Thoracic aorta (tissue), 2 donors: ENCODE measurements around the gene MMP11. TPM values are rescaled to one million over a fixed set of nuclear protein-coding genes. Genes with fewer than 3 reads are reported as not detected.

Experiments used
- ATAC-seq: fragments of 150-250 bp; one replicate; pipeline ENCODE4 v1.8.0; 2017; ENCODE audit warnings: low read depth; ENCODE audit not compliant: insufficient number of reproducible peaks, low FRiP score
- DNase-seq: peaks from one replicate; pipeline ENCODE4 v3.0.0-alpha.2; 2020; ENCODE audit warnings: low spot score
- H3K27ac ChIP-seq, 2 donors: fragments of 200-600 bp; sonication (generic); 1 replicate in 1 of 2; 2 replicates in 1 of 2; pipeline ENCODE4 v1.5.1; 2016; ENCODE audit warnings: mild to moderate bottlenecking in 2 of 2, moderate library complexity in 2 of 2
- H3K27me3 ChIP-seq: fragments of 200-600 bp; sonication (generic); replicated peaks from 2 replicates; pipeline ENCODE4 v1.6.0; 2016; ENCODE audit warnings: mild to moderate bottlenecking; ENCODE audit not compliant: insufficient read depth
- H3K36me3 ChIP-seq: fragments of 200-600 bp; sonication (generic); one replicate; pipeline ENCODE4 v1.5.1; 2016
- H3K4me1 ChIP-seq, 2 donors: fragments of 200-600 bp; sonication (generic); 1 replicate in 1 of 2; 2 replicates in 1 of 2; pipeline versions ENCODE4 v1.5.1 to v1.6.0; 2016; ENCODE audit warnings: low read depth in 2 of 2, mild to moderate bottlenecking in 1 of 2; ENCODE audit not compliant: control insufficient read depth in 1 of 2
- H3K4me3 ChIP-seq: fragments of 200-600 bp; sonication (generic); 2 replicates; pipeline ENCODE4 v1.5.1; 2016; ENCODE audit warnings: mild to moderate bottlenecking
- H3K9me3 ChIP-seq: fragments of 200-600 bp; sonication (generic); 2 replicates; pipeline ENCODE4 v1.5.1; 2016
- CTCF ChIP-seq: fragments of 200-600 bp; sonication (generic); IDR thresholded peaks from one replicate; pipeline ENCODE4 v1.5.1; 2019; ENCODE audit warnings: antibody characterized with exemption
- total RNA-seq, 2 donors: library from RNA; depleted of rRNA; stranded (reverse); fragments of >200 nt; gene quantifications; one replicate each; pipeline versions ENCODE4 v1.1.0 to v1.2.3, GENCODE V29; 2016

The MMP11 gene
- total RNA-seq, 2 donors from 2014 or later, result 2.0 to 10.2 TPM

DNA sequence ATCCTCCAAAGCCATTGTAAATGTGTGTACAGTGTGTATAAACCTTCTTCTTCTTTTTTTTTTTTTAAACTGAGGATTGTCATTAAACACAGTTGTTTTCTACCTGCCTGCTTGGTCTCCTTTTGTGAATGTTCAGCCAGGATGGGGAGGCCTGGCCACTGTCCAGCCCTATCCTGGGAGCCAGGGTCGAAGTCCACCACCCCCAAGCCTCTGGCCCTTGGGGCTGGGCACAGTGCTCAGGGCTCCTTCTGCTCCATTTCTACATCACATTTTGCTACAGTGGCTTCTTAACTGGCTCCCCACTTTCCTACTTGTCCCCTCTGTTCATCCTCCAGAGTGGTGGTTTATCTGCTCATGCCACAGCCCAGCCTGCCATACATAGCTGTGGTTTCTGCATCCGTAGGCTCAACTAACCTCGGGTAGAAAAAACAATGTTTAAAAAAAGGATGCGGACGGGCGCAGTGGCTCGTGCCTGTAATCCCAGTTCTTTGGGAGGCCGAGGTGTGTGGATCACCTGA is 11.6 kb downstream of the MMP11 start:
- no peaks in the 10 kb centered on the region for H3K36me3 ChIP-seq
- DNase-seq, result no peak

GRCh38 chr22:23786261-23786710 is 13.6 kb downstream of the MMP11 start:
- no peak for TF ChIP-seq CTCF
- peak overlapping the region; percentile 94 for H3K4me3 ChIP-seq
- no peaks in the 10 kb centered on the region for H3K9me3 ChIP-seq
- ATAC-seq (no peak), DNase-seq (no peak)
- no peaks in the 10 kb centered on the region for H3K27me3 ChIP-seq
- no peaks in the 10 kb centered on the region for H3K36me3 ChIP-seq
- H3K4me1 ChIP-seq, result peaks cover 16 to 32% of the 10 kb centered on the region in 2 donors
- H3K27ac ChIP-seq, result peak overlapping the region; percentile 97 to 99

More for the DNA sequence above, 11.6 kb downstream of the MMP11 start:
- no peak overlapping the region for H3K4me3 ChIP-seq
- no peaks in the 10 kb centered on the region for H3K9me3 ChIP-seq
- no peak for ATAC-seq
- no peak for TF ChIP-seq CTCF
- peaks cover 16 to 28% of the 10 kb centered on the region in 2 donors for H3K4me1 ChIP-seq
- no peaks in the 10 kb centered on the region for H3K27me3 ChIP-seq
- H3K27ac ChIP-seq, result peak overlapping the region in 1 of 2 donors; percentile 49

DNA sequence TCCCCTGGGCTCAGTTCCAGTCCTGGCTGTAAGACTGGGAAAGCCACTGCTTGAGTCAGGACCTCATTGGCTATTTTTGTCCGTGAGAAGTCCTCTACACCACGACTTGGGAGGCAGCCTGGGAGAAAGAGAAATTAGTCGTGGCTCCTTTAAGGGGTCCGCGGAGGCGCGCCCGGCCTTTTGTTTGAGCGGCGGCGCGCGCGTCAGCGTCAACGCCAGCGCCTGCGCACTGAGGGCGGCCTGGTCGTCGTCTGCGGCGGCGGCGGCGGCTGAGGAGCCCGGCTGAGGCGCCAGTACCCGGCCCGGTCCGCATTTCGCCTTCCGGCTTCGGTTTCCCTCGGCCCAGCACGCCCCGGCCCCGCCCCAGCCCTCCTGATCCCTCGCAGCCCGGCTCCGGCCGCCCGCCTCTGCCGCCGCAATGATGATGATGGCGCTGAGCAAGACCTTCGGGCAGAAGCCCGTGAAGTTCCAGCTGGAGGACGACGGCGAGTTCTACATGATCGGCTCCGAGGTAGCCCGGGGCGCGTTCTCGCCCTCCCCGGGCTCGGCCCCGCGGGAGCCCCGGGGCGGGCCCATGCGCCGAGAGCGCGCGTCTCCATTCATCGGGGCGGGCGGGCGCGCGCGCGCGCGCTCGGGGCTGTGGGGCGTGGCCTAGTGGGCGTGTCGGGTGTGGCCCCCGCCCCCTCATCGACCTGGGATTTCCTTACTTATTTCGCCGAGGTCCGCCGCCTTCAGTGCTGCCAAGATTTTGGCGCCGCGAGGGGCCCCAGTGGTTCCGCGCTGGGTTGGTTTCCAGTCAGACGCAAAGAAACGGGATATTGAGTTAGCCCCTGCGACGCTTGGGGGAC is 14.3 kb downstream of the MMP11 start, which contains the start of gene SMARCB1:
SMARCB1 (plus strand) TSS at position 215 of the 848 bp plus-strand sequence; CDS start at position 419, 204 bp downstream.
- no peaks in the 10 kb centered on the region for H3K36me3 ChIP-seq
- no peaks in the 10 kb centered on the region for H3K9me3 ChIP-seq
- peak; percentile 88 for DNase-seq
- peak within 1 kb of the TSS; percentile 97 to 99 for H3K27ac ChIP-seq
- TF ChIP-seq CTCF, result no peak
- H3K27me3 ChIP-seq, result no peaks in the 10 kb centered on the region
- ATAC-seq, result peak; percentile 98
- H3K4me3 ChIP-seq, result peak within 1 kb of the TSS; percentile 94
- peaks cover 16 to 33% of the 10 kb centered on the region in 2 donors for H3K4me1 ChIP-seq

- Histone ChIP-seq H3K4me1 (peaks cover 16 to 33% of the 10 kb centered on the region in 2 donors), H3K4me3 (peak overlapping the region; percentile 94), H3K9me3 (no peaks in the 10 kb centered on the region), H3K27ac (peak overlapping the region in 1 of 2 donors; percentile 97), H3K27me3 (no peaks in the 10 kb centered on the region), H3K36me3 (peaks cover 5% of the 10 kb centered on the region)
- no peak for DNase-seq
- ATAC-seq, result no peak
- TF ChIP-seq CTCF, result no peak
Measured at GRCh38 chr22:23787600-23787896, 14.9 kb downstream of the MMP11 start.

DNA sequence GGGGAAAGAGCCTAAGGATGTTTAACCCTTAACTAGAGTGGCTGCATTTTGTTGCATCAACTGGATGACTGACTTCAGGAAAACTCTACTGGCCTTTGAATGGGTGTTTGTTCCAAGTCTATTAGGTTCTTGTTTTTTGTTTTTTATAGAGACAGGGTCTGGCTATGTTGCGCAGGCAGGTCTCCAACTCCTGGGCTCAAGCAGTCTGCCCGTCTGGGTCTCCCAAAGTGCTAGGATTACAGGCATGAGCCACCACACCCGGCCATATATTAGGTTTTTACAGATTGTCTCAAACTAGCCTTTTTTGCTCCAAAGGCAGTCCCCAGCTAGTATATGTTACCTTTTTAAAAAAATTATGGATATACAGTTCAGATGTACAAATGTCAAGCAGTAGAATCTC is 15.3 kb downstream of the MMP11 start:
- Histone ChIP-seq H3K4me1 (peaks cover 16 to 33% of the 10 kb centered on the region in 2 donors), H3K27me3 (no peaks in the 10 kb centered on the region), H3K27ac (peak overlapping the region in 1 of 2 donors; percentile 97), H3K36me3 (peaks cover 6% of the 10 kb centered on the region), H3K4me3 (peak overlapping the region; percentile 94), H3K9me3 (no peaks in the 10 kb centered on the region)
- TF ChIP-seq CTCF, result no peak
- no peak for ATAC-seq
- no peak for DNase-seq
